Liver (tissue), 3 donors: Measurements from ENCODE around the gene OSBPL10.

ENCODE experiments used
- ATF3 ChIP-seq: IDR thresholded peaks from 2 replicates; pipeline ENCODE4 v1.6.1; 2016; ENCODE audit warnings: antibody characterized with exemption
- CTCF ChIP-seq: fragments of 150-350 bp; IDR thresholded peaks from 2 replicates; pipeline ENCODE4 v1.5.1; 2017; ENCODE audit warnings: improper control_type of control experiment, low read depth, low read length; ENCODE audit not compliant: missing input control
- EGR1 ChIP-seq, 2 donors: IDR thresholded peaks; 2 replicates each; pipeline ENCODE4 v1.6.1; 2016 to 2018; ENCODE audit warnings: antibody characterized with exemption in 2 of 2, low read depth in 2 of 2
- FOXA1 ChIP-seq: IDR thresholded peaks from 2 replicates; pipeline ENCODE4 v1.6.1; 2016; ENCODE audit warnings: antibody characterized with exemption
- FOXA2 ChIP-seq: IDR thresholded peaks from 2 replicates; pipeline ENCODE4 v1.6.1; 2016; ENCODE audit warnings: antibody characterized with exemption
- HNF4G ChIP-seq: IDR thresholded peaks from 2 replicates; pipeline ENCODE4 v1.6.1; 2016; ENCODE audit warnings: antibody characterized with exemption
- JUND ChIP-seq, 2 donors: IDR thresholded peaks; 2 replicates each; pipeline ENCODE4 v1.6.1; 2016; ENCODE audit warnings: antibody characterized with exemption in 2 of 2
- MAX ChIP-seq: IDR thresholded peaks from 2 replicates; pipeline ENCODE4 v1.6.1; 2016; ENCODE audit warnings: antibody characterized with exemption
- RAD21 ChIP-seq, 2 donors: IDR thresholded peaks; 2 replicates each; pipeline ENCODE4 v1.6.1; 2016; ENCODE audit warnings: antibody characterized with exemption in 2 of 2, mild to moderate bottlenecking in 2 of 2
- REST ChIP-seq: IDR thresholded peaks from 2 replicates; pipeline ENCODE4 v1.6.1; 2016; ENCODE audit warnings: antibody characterized with exemption, mild to moderate bottlenecking
- RXRA ChIP-seq, 2 donors: IDR thresholded peaks; 2 replicates each; pipeline ENCODE4 v1.6.1; 2017 to 2018; ENCODE audit warnings: antibody characterized with exemption in 2 of 2, mild to moderate bottlenecking in 1 of 2
- SP1 ChIP-seq: IDR thresholded peaks from 2 replicates; pipeline ENCODE4 v1.6.1; 2018; ENCODE audit warnings: antibody characterized with exemption, mild to moderate bottlenecking
- YY1 ChIP-seq: IDR thresholded peaks from 2 replicates; pipeline ENCODE4 v1.6.1; 2016; ENCODE audit warnings: antibody characterized with exemption, mild to moderate bottlenecking
- ZBTB33 ChIP-seq: IDR thresholded peaks from 2 replicates; pipeline ENCODE4 v1.6.1; 2016; ENCODE audit warnings: antibody characterized with exemption
- donor health status: healthy.
- donor health status: healthy.

GRCh38 chr3:31971607-31972006, 9.5 kb downstream of the OSBPL10 start:
- TF ChIP-seq CTCF (no peak), SP1 (no peak), YY1 (no peak), MAX (no peak), FOXA1 (no peak), HNF4G (no peak), RAD21 (IDR thresholded peaks at IDR 0.05) (no peak), ATF3 (no peak), REST (no peak), ZBTB33 (no peak), JUND (IDR thresholded peaks at IDR 0.05) (no peak), RXRA (IDR thresholded peaks at IDR 0.05) (no peak), FOXA2 (no peak), EGR1 (IDR thresholded peaks at IDR 0.05; ENCODE audit: low read depth in 2 of 2) (no peak)
